Fibroblast of the aortic adventitia (primary cell): Measurements from ENCODE around the gene DOCK11. TPM values are rescaled to one million over a fixed set of nuclear protein-coding genes. Genes with fewer than 3 reads are reported as not detected.

Experiments used
- DNase-seq: peaks from one replicate; pipeline ENCODE4 v3.0.0-alpha.2; 2010; ENCODE audit warnings: low read depth
- H3K4me3 ChIP-seq: 2 replicates; pipeline ENCODE4 v1.5.1; 2011; ENCODE audit warnings: low read depth, mild to moderate bottlenecking, control low read depth, low read length, moderate library complexity
- total RNA-seq: library from RNA; depleted of rRNA; stranded (reverse); fragments of >200 nt; gene quantifications from 2 replicates; pipeline ENCODE4 v1.2.3, GENCODE V29; 2012; ENCODE audit warnings: low replicate concordance
- TF ChIP-seq, protein P1 (sequence below): IDR thresholded peaks from 2 replicates; pipeline ENCODE4 v1.5.1; 2011; ENCODE audit warnings: mild to moderate bottlenecking, low read length, control low read depth, inconsistent platforms; ENCODE audit not compliant: insufficient read depth

The DOCK11 gene
- total RNA-seq, 1 donor: 34.8 TPM

DNA sequence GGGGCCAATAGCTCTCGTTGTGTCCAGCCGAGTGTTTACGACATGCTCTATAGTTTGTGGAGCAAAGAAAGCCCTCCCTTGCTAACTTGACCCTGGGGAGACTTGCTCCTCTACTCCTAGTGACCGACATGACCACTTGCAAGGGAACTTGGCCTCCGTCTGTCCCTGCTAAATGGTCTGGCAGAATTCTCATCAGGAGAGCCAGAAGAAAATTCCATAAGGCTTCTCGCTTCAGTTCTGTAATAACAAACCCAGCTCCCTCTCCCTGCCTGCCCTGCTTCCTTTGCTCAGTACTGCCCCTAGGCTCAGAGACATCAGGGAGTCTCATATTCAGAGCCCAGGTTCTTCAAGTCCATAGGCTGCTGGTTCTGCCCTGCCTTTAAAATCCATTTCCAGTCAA lies 13.0 kb downstream of the DOCK11 start:
- TF ChIP-seq, protein P1, sequence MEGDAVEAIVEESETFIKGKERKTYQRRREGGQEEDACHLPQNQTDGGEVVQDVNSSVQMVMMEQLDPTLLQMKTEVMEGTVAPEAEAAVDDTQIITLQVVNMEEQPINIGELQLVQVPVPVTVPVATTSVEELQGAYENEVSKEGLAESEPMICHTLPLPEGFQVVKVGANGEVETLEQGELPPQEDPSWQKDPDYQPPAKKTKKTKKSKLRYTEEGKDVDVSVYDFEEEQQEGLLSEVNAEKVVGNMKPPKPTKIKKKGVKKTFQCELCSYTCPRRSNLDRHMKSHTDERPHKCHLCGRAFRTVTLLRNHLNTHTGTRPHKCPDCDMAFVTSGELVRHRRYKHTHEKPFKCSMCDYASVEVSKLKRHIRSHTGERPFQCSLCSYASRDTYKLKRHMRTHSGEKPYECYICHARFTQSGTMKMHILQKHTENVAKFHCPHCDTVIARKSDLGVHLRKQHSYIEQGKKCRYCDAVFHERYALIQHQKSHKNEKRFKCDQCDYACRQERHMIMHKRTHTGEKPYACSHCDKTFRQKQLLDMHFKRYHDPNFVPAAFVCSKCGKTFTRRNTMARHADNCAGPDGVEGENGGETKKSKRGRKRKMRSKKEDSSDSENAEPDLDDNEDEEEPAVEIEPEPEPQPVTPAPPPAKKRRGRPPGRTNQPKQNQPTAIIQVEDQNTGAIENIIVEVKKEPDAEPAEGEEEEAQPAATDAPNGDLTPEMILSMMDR: peak; percentile 31
- peak; percentile 39 for DNase-seq
- no peak overlapping the region for H3K4me3 ChIP-seq

DNA sequence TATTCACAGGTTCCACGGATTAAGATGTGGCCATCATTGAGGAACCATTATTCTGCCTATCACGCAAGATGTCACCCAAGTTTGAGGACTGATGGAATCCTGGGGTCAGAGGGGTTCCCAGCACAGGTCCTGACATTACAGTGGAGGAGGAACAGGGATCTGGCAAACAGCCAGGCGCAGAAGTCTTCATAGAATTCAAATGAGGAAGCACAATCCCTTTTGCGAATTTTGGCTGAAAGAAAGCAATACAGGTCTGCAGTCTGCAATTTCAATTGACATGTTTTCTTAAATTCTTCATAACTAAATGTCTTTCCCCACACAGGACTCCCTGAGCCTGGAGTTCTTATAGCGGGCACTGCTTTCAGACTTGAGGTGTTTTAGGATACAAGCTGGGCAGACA lies 14.5 kb downstream of the DOCK11 start:
- TF ChIP-seq, protein P1: no peak
- H3K4me3 ChIP-seq: no peak overlapping the region
- no peak for DNase-seq

- peak; percentile 75 for DNase-seq
Measured at GRCh38 chrX:118513120-118513898, 17.7 kb downstream of the DOCK11 start.

GRCh38 chrX:118519411-118520215 lies 24.0 kb downstream of the DOCK11 start:
- TF ChIP-seq, protein P1: no peak
- no peak overlapping the region for H3K4me3 ChIP-seq
- peak; percentile 61 for DNase-seq

More at GRCh38 chrX:118513120-118513898, 17.7 kb downstream of the DOCK11 start:
- no peak overlapping the region for H3K4me3 ChIP-seq
- TF ChIP-seq, protein P1: no peak

GRCh38 chrX:118520216-118521206 lies 24.9 kb downstream of the DOCK11 start:
- no peak overlapping the region for H3K4me3 ChIP-seq

More at GRCh38 chrX:118520216-118521206, 24.9 kb downstream of the DOCK11 start:
- peak; percentile 88 for DNase-seq
- TF ChIP-seq, protein P1: no peak
